Endothelial cell of umbilical vein (primary cell): ENCODE results near the gene C17orf75. TPM values are rescaled to one million over a fixed set of nuclear protein-coding genes. Genes with fewer than 3 reads are reported as not detected.

Experiments used
- Bru-seq: library from RNA; stranded (reverse); fragments of 400-500 nt; gene quantifications from one replicate; lab custom pipeline; 2021; lab: Mats Ljungman, UMichigan
- BruChase-seq, 2 experiments: library from RNA; stranded (reverse); fragments of 400-500 nt; gene quantifications; one replicate each; lab custom pipeline; 2021; lab: Mats Ljungman, UMichigan
- BruUV-seq: library from RNA; stranded (reverse); fragments of 400-500 nt; replicated peaks from 2 replicates; lab custom pipeline; 2021; lab: Mats Ljungman, UMichigan
- CTCF ChIA-PET: fragments of 300-600, 350-600 bp; sonication (Branson Sonifier 250); formaldehyde crosslinking; loops from one replicate; lab custom pipeline; 2021; ENCODE audit warnings: antibody characterized with exemption, inconsistent platforms; lab: Charles Lee
- POLR2A ChIA-PET: fragments of 300-600, 350-600 bp; sonication (Branson Sonifier 250); formaldehyde crosslinking; loops from one replicate; lab custom pipeline; 2021; ENCODE audit warnings: antibody characterized with exemption, inconsistent platforms; lab: Charles Lee
- DNase-seq: peaks from one replicate; pipeline ENCODE4 v3.0.0-alpha.2; 2011; ENCODE audit warnings: low read depth, low spot score
- FAIRE-seq: peaks from 2 replicates; lab custom pipeline; 2011; peaks lifted over from hg19 to GRCh38; lab: Jason Lieb, UNC
- H2AFZ ChIP-seq: 2 replicates; pipeline ENCODE4 v1.6.0; 2012; ENCODE audit warnings: low read depth, low read length, control low read depth, inconsistent platforms
- H3K27ac ChIP-seq: 2 replicates; pipeline ENCODE4 v1.5.1; 2011; ENCODE audit warnings: low read depth, mild to moderate bottlenecking, control low read depth, low read length, moderate library complexity; ENCODE audit not compliant: insufficient read depth
- H3K27me3 ChIP-seq, 2 experiments: 2 replicates each; pipeline versions ENCODE4 v1.6.0 to v1.6.1; 2011; ENCODE audit warnings: low read length in 2 of 2, mixed read lengths in 1 of 2; ENCODE audit not compliant: control insufficient read depth in 2 of 2, insufficient read depth in 2 of 2
- H3K36me3 ChIP-seq, 2 experiments: 2 replicates in 1 of 2; 3 replicates in 1 of 2; pipeline ENCODE4 v1.5.1; 2011; ENCODE audit warnings: low read length in 2 of 2, mild to moderate bottlenecking in 1 of 2, moderate library complexity in 1 of 2; ENCODE audit not compliant: control insufficient read depth in 2 of 2, insufficient read depth in 2 of 2; ENCODE audit errors: extremely low read depth in 1 of 2
- H3K4me1 ChIP-seq: 3 replicates; pipeline ENCODE4 v1.5.1; 2011; ENCODE audit warnings: mild to moderate bottlenecking, low read length; ENCODE audit not compliant: control insufficient read depth, insufficient read depth; ENCODE audit errors: extremely low read depth
- H3K4me2 ChIP-seq: 2 replicates; pipeline ENCODE4 v1.6.1; 2011; ENCODE audit warnings: low read length, control low read depth, mixed read lengths; ENCODE audit not compliant: insufficient read depth
- H3K4me3 ChIP-seq, 3 experiments: fragments of 200-600 bp in 1 of 3; sonication (generic), shearing (Covaris generic) in 1 of 3; replicated peaks in 1 of 3; 2 replicates each; pipeline ENCODE4 v1.5.1; 2011 to 2016; ENCODE audit warnings: control low read depth in 3 of 3, low read length in 3 of 3, mild to moderate bottlenecking in 2 of 3, inconsistent platforms in 1 of 3, low read depth in 1 of 3, moderate library complexity in 1 of 3; ENCODE audit not compliant: insufficient read depth in 1 of 3
- H3K79me2 ChIP-seq: 2 replicates; pipeline ENCODE4 v1.6.0; 2012; ENCODE audit warnings: low read length, inconsistent platforms; ENCODE audit not compliant: control insufficient read depth, insufficient read depth
- H3K9ac ChIP-seq: replicated peaks from 2 replicates; pipeline ENCODE3; 2011; ENCODE audit warnings: low read length, control low read depth; ENCODE audit not compliant: insufficient read depth; ENCODE audit errors: extremely low read depth
- H3K9me1 ChIP-seq: replicated peaks from 3 replicates; pipeline ENCODE4 v1.6.0; 2011; ENCODE audit warnings: mild to moderate bottlenecking, low read length; ENCODE audit not compliant: control insufficient read depth, insufficient read depth; ENCODE audit errors: extremely low read depth
- H3K9me3 ChIP-seq: replicated peaks from 2 replicates; pipeline ENCODE4 v1.5.1; 2012; ENCODE audit warnings: low read length, inconsistent platforms; ENCODE audit not compliant: control insufficient read depth, insufficient read depth
- H4K20me1 ChIP-seq: replicated peaks from 2 replicates; pipeline ENCODE3; 2011; ENCODE audit warnings: mild to moderate bottlenecking, low read length; ENCODE audit not compliant: control insufficient read depth, insufficient read depth; ENCODE audit errors: extremely low read depth
- EZH2 ChIP-seq: IDR thresholded peaks from 2 replicates; pipeline ENCODE4 v1.6.1; 2012; ENCODE audit warnings: borderline replicate concordance, low read depth, mild to moderate bottlenecking, moderate library complexity, low read length, inconsistent platforms; ENCODE audit not compliant: severe bottlenecking
- POLR2A ChIP-seq: IDR thresholded peaks from 2 replicates; pipeline ENCODE4 v1.6.1; 2012; ENCODE audit warnings: low read depth, mild to moderate bottlenecking, control low read depth, low read length
- POLR2AphosphoS5 ChIP-seq: IDR thresholded peaks from 2 replicates; pipeline ENCODE4 v1.6.1; 2012; ENCODE audit warnings: low read depth, mild to moderate bottlenecking, control low read depth, low read length, moderate library complexity; ENCODE audit not compliant: insufficient read depth
- dilution Hi-C: fragments of 300-500 bp; cut with MboI; formaldehyde crosslinking; loops from one replicate; pipeline ENCODE4 v1.15.0; 2019; ENCODE audit warnings: low sequenced_read_pairs; ENCODE audit not compliant: extremely low pct_ligation_motif_present
- intact Hi-C: fragments of 100-400 bp; cut with micrococcal nuclease; formaldehyde crosslinking; loops from one replicate; pipeline ENCODE4 v1.10.0; 2022
- long read RNA-seq: library from polyadenylated mRNA; stranded (forward); transcript quantifications from one replicate; pipeline ENCODE4 v2.0.0, GENCODE V29; 2021
- polyA minus RNA-seq, 3 experiments: library from RNA; depleted of rRNA, polyadenylated mRNA; stranded (reverse); fragments of >200 nt; gene quantifications; 1 replicate in 1 of 3; 2 replicates in 2 of 3; pipeline ENCODE4 v1.2.3, GENCODE V29; 2011
- polyA plus RNA-seq, 4 experiments: library from polyadenylated mRNA; depleted of rRNA in 3 of 4; stranded (reverse) in 3 of 4; unstranded in 1 of 4; fragments of >200 nt; gene quantifications; 2 replicates each; pipeline versions ENCODE4 v1.2.1 to v1.2.3, GENCODE V29; 2011 to 2012; ENCODE audit warnings: missing spikeins in 1 of 4
- total RNA-seq: library from RNA; stranded (reverse); gene quantifications from 2 replicates; pipeline ENCODE4 v1.2.3, GENCODE V29; 2021
- TF ChIP-seq, protein P1 (sequence below): IDR thresholded peaks from 2 replicates; pipeline ENCODE4 v1.6.1; 2011; ENCODE audit not compliant: insufficient read depth, insufficient read length

Gene C17orf75, protein sequence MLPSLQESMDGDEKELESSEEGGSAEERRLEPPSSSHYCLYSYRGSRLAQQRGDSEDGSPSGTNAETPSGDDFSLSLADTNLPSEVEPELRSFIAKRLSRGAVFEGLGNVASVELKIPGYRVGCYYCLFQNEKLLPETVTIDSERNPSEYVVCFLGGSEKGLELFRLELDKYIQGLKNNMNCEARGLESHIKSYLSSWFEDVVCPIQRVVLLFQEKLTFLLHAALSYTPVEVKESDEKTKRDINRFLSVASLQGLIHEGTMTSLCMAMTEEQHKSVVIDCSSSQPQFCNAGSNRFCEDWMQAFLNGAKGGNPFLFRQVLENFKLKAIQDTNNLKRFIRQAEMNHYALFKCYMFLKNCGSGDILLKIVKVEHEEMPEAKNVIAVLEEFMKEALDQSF
- 19.1 and 21.5 TPM in 2 replicates for total RNA-seq
- polyA plus RNA-seq: 6.3 and 8.8 TPM in 2 replicates
- polyA plus RNA-seq (2011; cell fraction: cytosol; rRNA removed): 11.2 and 13.7 TPM in 2 replicates
- polyA plus RNA-seq (2011; cell fraction: nucleus; rRNA removed): 23.4 and 25.3 TPM in 2 replicates
- polyA plus RNA-seq (2012): 17.7 and 27.4 TPM in 2 replicates
- polyA minus RNA-seq: 6.6 and 9.3 TPM in 2 replicates
- polyA minus RNA-seq (2011; cell fraction: cytosol; rRNA and poly(A)+ RNA removed): 6.5 TPM
- 6.0 and 7.4 TPM in 2 replicates for polyA minus RNA-seq (2011; cell fraction: nucleus; rRNA and poly(A)+ RNA removed)
- Bru-seq, nascent RNA: percentile 68 among the genes with signal in this experiment
- percentile 61 among the genes with signal in this experiment for BruChase-seq, experiment 1, labeled RNA remaining after a 6-hour chase
- percentile 58 among the genes with signal in this experiment for BruChase-seq, experiment 2, labeled RNA remaining after a 2-hour chase
- long read RNA-seq, transcript C17orf75-202 (10 exons, 1,642 nt): major isoform, 34 of 51 reads
- long read RNA-seq, partial matches to known transcripts: 4 of 51 reads
- long read RNA-seq, other reads (novel, unspliced or antisense): 13 of 51 reads

DNA sequence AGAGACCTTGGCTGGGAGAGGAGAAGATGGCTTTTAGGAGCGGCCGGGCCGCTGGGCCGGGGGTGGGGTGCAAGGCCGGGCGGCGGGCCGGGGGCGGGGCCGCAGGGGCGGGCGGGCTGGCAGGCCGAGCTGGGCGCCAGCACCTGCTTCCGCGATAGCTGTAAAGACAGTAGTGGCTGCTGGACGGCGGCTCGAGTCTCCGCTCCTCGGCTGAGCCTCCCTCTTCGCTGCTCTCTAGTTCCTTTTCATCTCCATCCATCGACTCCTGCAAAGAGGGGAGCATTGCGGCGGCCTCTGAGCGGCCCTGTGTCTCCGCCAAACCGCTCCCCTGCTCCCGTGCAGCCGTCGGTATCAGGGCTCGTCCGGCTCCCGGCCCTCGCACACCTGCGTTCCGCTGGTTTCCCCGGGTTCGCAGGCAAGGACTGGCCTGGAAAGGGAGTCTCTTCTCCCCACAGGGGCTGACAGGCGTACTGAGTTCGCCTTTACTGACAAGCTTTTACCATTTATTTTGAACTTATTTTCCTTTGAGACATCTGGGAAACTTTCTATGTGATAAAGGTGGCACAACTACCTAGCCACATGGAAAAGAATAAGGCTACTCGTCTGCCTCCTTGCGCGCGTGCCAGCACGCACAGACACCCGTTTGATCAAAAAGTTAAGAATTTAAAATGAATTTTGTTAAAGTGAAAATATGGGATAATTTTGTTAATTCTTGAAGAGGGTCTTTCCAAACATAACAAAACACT, at the start of gene C17orf75:
Gene C17orf75, minus strand, starts transcription at position 317 of the 746 bp plus-strand sequence. Its CDS starts 34 bp downstream, at position 283.
- Histone ChIP-seq H3K9ac (peak within 1 kb of the TSS; percentile 84), H3K4me2 (peak within 1 kb of the TSS; percentile 89), H3K79me2 (no peaks in the 10 kb centered on the region), H3K36me3 (peaks cover 3% of the 10 kb centered on the region in 2 experiments), H3K9me3 (no peaks in the 10 kb centered on the region), H3K9me1 (no peaks in the 10 kb centered on the region), H3K4me1 (peaks cover 11% of the 10 kb centered on the region), H3K27ac (peak within 1 kb of the TSS; percentile 39), H2AFZ (peak within 1 kb of the TSS; percentile 88), H3K4me3 (peak within 1 kb of the TSS; percentile 34 to 71 (median 58)), H3K27me3 (no peaks in the 10 kb centered on the region), H4K20me1 (no peaks in the 10 kb centered on the region)
- peak; percentile 71 for TF ChIP-seq POLR2AphosphoS5
- TF ChIP-seq EZH2: no peak
- TF ChIP-seq, protein P1, sequence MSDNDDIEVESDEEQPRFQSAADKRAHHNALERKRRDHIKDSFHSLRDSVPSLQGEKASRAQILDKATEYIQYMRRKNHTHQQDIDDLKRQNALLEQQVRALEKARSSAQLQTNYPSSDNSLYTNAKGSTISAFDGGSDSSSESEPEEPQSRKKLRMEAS: no peak
- peak; percentile 80 for TF ChIP-seq POLR2A
- intact Hi-C loops: no loop called here
- FAIRE-seq: no peak
- BruUV-seq: TSS peak; percentile 33
- ChIA-PET POLR2A (no interaction called here), CTCF (interaction anchor here (1.2 to 2.0 kb wide), 4 partner anchors 10 to 102 kb away, joined by 3 to 6 read pairs (median 5); partner anchors contain the start of gene PSMD11)
- dilution Hi-C loops: no loop called here
- peak; percentile 73 for DNase-seq
